Endothelial cell of umbilical vein (primary cell): ENCODE data around the gene LGI1. TPM values are rescaled to one million over a fixed set of nuclear protein-coding genes. Genes with fewer than 3 reads are reported as not detected.

ENCODE experiments used
- BruUV-seq: library from RNA; stranded (reverse); fragments of 400-500 nt; replicated peaks from 2 replicates; lab custom pipeline; 2021; lab: Mats Ljungman, UMichigan
- CTCF ChIA-PET: fragments of 300-600, 350-600 bp; sonication (Branson Sonifier 250); formaldehyde crosslinking; loops from one replicate; lab custom pipeline; 2021; ENCODE audit warnings: antibody characterized with exemption, inconsistent platforms; lab: Charles Lee
- POLR2A ChIA-PET: fragments of 300-600, 350-600 bp; sonication (Branson Sonifier 250); formaldehyde crosslinking; loops from one replicate; lab custom pipeline; 2021; ENCODE audit warnings: antibody characterized with exemption, inconsistent platforms; lab: Charles Lee
- DNase-seq: peaks from one replicate; pipeline ENCODE4 v3.0.0-alpha.2; 2011; ENCODE audit warnings: low read depth, low spot score
- FAIRE-seq: peaks from 2 replicates; lab custom pipeline; 2011; peaks lifted over from hg19 to GRCh38; lab: Jason Lieb, UNC
- H2AFZ ChIP-seq: 2 replicates; pipeline ENCODE4 v1.6.0; 2012; ENCODE audit warnings: low read depth, low read length, control low read depth, inconsistent platforms
- H3K27ac ChIP-seq: 2 replicates; pipeline ENCODE4 v1.5.1; 2011; ENCODE audit warnings: low read depth, mild to moderate bottlenecking, control low read depth, low read length, moderate library complexity; ENCODE audit not compliant: insufficient read depth
- H3K27me3 ChIP-seq, 2 experiments: 2 replicates each; pipeline versions ENCODE4 v1.6.0 to v1.6.1; 2011; ENCODE audit warnings: low read length in 2 of 2, mixed read lengths in 1 of 2; ENCODE audit not compliant: control insufficient read depth in 2 of 2, insufficient read depth in 2 of 2
- H3K36me3 ChIP-seq, 2 experiments: 2 replicates in 1 of 2; 3 replicates in 1 of 2; pipeline ENCODE4 v1.5.1; 2011; ENCODE audit warnings: low read length in 2 of 2, mild to moderate bottlenecking in 1 of 2, moderate library complexity in 1 of 2; ENCODE audit not compliant: control insufficient read depth in 2 of 2, insufficient read depth in 2 of 2; ENCODE audit errors: extremely low read depth in 1 of 2
- H3K4me1 ChIP-seq: 3 replicates; pipeline ENCODE4 v1.5.1; 2011; ENCODE audit warnings: mild to moderate bottlenecking, low read length; ENCODE audit not compliant: control insufficient read depth, insufficient read depth; ENCODE audit errors: extremely low read depth
- H3K4me2 ChIP-seq: 2 replicates; pipeline ENCODE4 v1.6.1; 2011; ENCODE audit warnings: low read length, control low read depth, mixed read lengths; ENCODE audit not compliant: insufficient read depth
- H3K4me3 ChIP-seq, 3 experiments: fragments of 200-600 bp in 1 of 3; sonication (generic), shearing (Covaris generic) in 1 of 3; replicated peaks in 1 of 3; 2 replicates each; pipeline ENCODE4 v1.5.1; 2011 to 2016; ENCODE audit warnings: control low read depth in 3 of 3, low read length in 3 of 3, mild to moderate bottlenecking in 2 of 3, inconsistent platforms in 1 of 3, low read depth in 1 of 3, moderate library complexity in 1 of 3; ENCODE audit not compliant: insufficient read depth in 1 of 3
- H3K79me2 ChIP-seq: 2 replicates; pipeline ENCODE4 v1.6.0; 2012; ENCODE audit warnings: low read length, inconsistent platforms; ENCODE audit not compliant: control insufficient read depth, insufficient read depth
- H3K9ac ChIP-seq: replicated peaks from 2 replicates; pipeline ENCODE3; 2011; ENCODE audit warnings: low read length, control low read depth; ENCODE audit not compliant: insufficient read depth; ENCODE audit errors: extremely low read depth
- H3K9me1 ChIP-seq: replicated peaks from 3 replicates; pipeline ENCODE4 v1.6.0; 2011; ENCODE audit warnings: mild to moderate bottlenecking, low read length; ENCODE audit not compliant: control insufficient read depth, insufficient read depth; ENCODE audit errors: extremely low read depth
- H3K9me3 ChIP-seq: replicated peaks from 2 replicates; pipeline ENCODE4 v1.5.1; 2012; ENCODE audit warnings: low read length, inconsistent platforms; ENCODE audit not compliant: control insufficient read depth, insufficient read depth
- H4K20me1 ChIP-seq: replicated peaks from 2 replicates; pipeline ENCODE3; 2011; ENCODE audit warnings: mild to moderate bottlenecking, low read length; ENCODE audit not compliant: control insufficient read depth, insufficient read depth; ENCODE audit errors: extremely low read depth
- EZH2 ChIP-seq: IDR thresholded peaks from 2 replicates; pipeline ENCODE4 v1.6.1; 2012; ENCODE audit warnings: borderline replicate concordance, low read depth, mild to moderate bottlenecking, moderate library complexity, low read length, inconsistent platforms; ENCODE audit not compliant: severe bottlenecking
- FOS ChIP-seq: IDR thresholded peaks from 2 replicates; pipeline ENCODE4 v1.6.1; 2011; ENCODE audit warnings: mild to moderate bottlenecking, low read length, moderate library complexity, borderline replicate concordance; ENCODE audit not compliant: insufficient read depth
- GATA2 ChIP-seq: IDR thresholded peaks from 2 replicates; pipeline ENCODE4 v1.7.0; 2011; ENCODE audit warnings: low read depth, mild to moderate bottlenecking, moderate library complexity, mixed read lengths, low read length; ENCODE audit not compliant: insufficient read length, insufficient read depth
- JUN ChIP-seq: IDR thresholded peaks from 2 replicates; pipeline ENCODE4 v1.6.1; 2011; ENCODE audit warnings: borderline replicate concordance, low read depth; ENCODE audit not compliant: insufficient read length, insufficient read depth
- MAX ChIP-seq: IDR thresholded peaks from 2 replicates; pipeline ENCODE4 v1.6.1; 2011; ENCODE audit not compliant: insufficient read depth, insufficient read length
- MYC ChIP-seq: IDR thresholded peaks from one replicate; pipeline ENCODE4 v1.6.1; 2011; ENCODE audit warnings: mild to moderate bottlenecking, low read depth, low read length
- POLR2A ChIP-seq: IDR thresholded peaks from 2 replicates; pipeline ENCODE4 v1.6.1; 2012; ENCODE audit warnings: low read depth, mild to moderate bottlenecking, control low read depth, low read length
- POLR2AphosphoS5 ChIP-seq: IDR thresholded peaks from 2 replicates; pipeline ENCODE4 v1.6.1; 2012; ENCODE audit warnings: low read depth, mild to moderate bottlenecking, control low read depth, low read length, moderate library complexity; ENCODE audit not compliant: insufficient read depth
- dilution Hi-C: fragments of 300-500 bp; cut with MboI; formaldehyde crosslinking; loops from one replicate; pipeline ENCODE4 v1.15.0; 2019; ENCODE audit warnings: low sequenced_read_pairs; ENCODE audit not compliant: extremely low pct_ligation_motif_present
- intact Hi-C: fragments of 100-400 bp; cut with micrococcal nuclease; formaldehyde crosslinking; loops from one replicate; pipeline ENCODE4 v1.10.0; 2022
- polyA plus RNA-seq, 4 experiments: library from polyadenylated mRNA; depleted of rRNA in 3 of 4; stranded (reverse) in 3 of 4; unstranded in 1 of 4; fragments of >200 nt; gene quantifications; 2 replicates each; pipeline versions ENCODE4 v1.2.1 to v1.2.3, GENCODE V29; 2011 to 2012; ENCODE audit warnings: missing spikeins in 1 of 4
- total RNA-seq: library from RNA; stranded (reverse); gene quantifications from 2 replicates; pipeline ENCODE4 v1.2.3, GENCODE V29; 2021
- TF ChIP-seq, protein P1 (sequence below), 2 donors: IDR thresholded peaks; 1 replicate in 1 of 2; 2 replicates in 1 of 2; pipeline ENCODE4 v1.5.1; 2011; ENCODE audit warnings: low read length in 2 of 2, mild to moderate bottlenecking in 2 of 2, moderate library complexity in 2 of 2, control low read depth in 1 of 2, inconsistent platforms in 1 of 2, low read depth in 1 of 2; ENCODE audit not compliant: insufficient read depth in 1 of 2; ENCODE audit errors: extremely low read depth in 1 of 2

Gene LGI1
- total and polyA plus RNA-seq, 2 donors (not counting 3 experiments of a cell fraction or from before 2014, with no cell fraction given), result not detected

DNA sequence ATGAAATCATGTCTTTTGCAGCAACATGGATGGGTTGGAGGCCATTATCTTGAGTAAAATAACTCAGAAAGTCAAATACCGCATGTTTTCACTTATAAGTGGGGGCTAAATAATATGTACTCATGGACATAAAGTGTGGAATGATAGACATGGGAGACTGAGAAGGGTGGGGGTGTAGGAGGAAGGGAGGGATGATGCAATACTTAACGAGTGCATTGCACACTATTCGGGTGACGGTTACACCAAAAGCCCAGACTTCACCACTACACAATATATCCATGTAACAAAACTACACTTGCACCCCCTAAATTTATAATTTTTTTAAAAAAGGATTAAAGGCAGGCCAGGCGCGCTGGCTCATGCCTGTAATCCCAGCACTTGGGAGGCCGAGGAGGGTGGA, 13.6 kb downstream of the LGI1 start:
- dilution Hi-C loops, result no loop called here
- Histone ChIP-seq H3K9me1 (no peaks in the 10 kb centered on the region), H3K4me1 (no peaks in the 10 kb centered on the region), H3K27ac (no peak overlapping the region), H4K20me1 (no peaks in the 10 kb centered on the region), H3K36me3 (no peaks in the 10 kb centered on the region), H3K27me3 (peaks cover 0 to 10% of the 10 kb centered on the region in 2 experiments), H2AFZ (no peak overlapping the region), H3K4me3 (no peak overlapping the region), H3K9ac (no peak overlapping the region), H3K9me3 (no peaks in the 10 kb centered on the region), H3K79me2 (no peaks in the 10 kb centered on the region), H3K4me2 (no peak overlapping the region)
- no peak for FAIRE-seq
- no peak for DNase-seq
- POLR2A ChIA-PET, result no interaction called here
- no TSS peak for BruUV-seq
- CTCF ChIA-PET, result no interaction called here
- intact Hi-C loops, result no loop called here
- TF ChIP-seq, protein P1, sequence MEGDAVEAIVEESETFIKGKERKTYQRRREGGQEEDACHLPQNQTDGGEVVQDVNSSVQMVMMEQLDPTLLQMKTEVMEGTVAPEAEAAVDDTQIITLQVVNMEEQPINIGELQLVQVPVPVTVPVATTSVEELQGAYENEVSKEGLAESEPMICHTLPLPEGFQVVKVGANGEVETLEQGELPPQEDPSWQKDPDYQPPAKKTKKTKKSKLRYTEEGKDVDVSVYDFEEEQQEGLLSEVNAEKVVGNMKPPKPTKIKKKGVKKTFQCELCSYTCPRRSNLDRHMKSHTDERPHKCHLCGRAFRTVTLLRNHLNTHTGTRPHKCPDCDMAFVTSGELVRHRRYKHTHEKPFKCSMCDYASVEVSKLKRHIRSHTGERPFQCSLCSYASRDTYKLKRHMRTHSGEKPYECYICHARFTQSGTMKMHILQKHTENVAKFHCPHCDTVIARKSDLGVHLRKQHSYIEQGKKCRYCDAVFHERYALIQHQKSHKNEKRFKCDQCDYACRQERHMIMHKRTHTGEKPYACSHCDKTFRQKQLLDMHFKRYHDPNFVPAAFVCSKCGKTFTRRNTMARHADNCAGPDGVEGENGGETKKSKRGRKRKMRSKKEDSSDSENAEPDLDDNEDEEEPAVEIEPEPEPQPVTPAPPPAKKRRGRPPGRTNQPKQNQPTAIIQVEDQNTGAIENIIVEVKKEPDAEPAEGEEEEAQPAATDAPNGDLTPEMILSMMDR (IDR thresholded peaks at IDR 0.05; ENCODE audit: extremely low read depth in 1 of 2, insufficient read depth in 1 of 2, low read depth in 1 of 2, low read length in 2 of 2), result no peak
- no peak for TF ChIP-seq POLR2AphosphoS5
- no peak for TF ChIP-seq FOS
- TF ChIP-seq EZH2, result no peak
- TF ChIP-seq MYC, result no peak
- no peak for TF ChIP-seq POLR2A
- no peak for TF ChIP-seq GATA2
- TF ChIP-seq MAX, result no peak
- no peak for TF ChIP-seq JUN
